GM21717 (cell line): ENCODE results near the gene ZMIZ2.
"Not testable (repeated sequence)": the region's sequence is repeated elsewhere in the genome, so short reads cannot be mapped to it uniquely, and the experiment has no call there.

Experiments
- ATAC-seq: cut with Tn5 transposase; IDR thresholded peaks from one replicate; pipeline ENCODE4 v1.9.1; 2021; ENCODE audit warnings: mild to moderate bottlenecking, moderate library complexity; ENCODE audit not compliant: unreplicated experiment

Gene ZMIZ2

GRCh38 chr7:44769776-44770294 is 21.2 kb downstream of the ZMIZ2 start:
- ATAC-seq: peak; percentile 71

DNA sequence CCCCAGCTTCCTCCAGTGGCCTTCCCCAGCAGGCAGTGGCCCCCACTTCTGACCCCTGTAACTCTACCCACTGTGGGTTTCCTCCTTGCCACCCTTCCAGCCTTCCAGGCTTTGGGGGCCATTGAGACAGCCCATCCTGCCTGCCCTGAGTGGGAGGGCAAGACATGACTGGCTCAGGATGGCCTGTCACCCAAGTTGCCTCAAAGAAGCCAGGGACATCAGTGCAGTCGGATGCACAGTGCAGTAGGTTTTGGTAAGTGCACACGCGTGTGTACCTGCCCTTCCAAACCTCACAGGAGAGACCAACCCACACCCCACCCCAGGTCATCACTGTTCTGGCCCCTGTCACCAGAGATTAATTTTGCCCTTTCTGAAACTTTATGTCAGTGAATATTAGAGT is 22.7 kb downstream of the ZMIZ2 start:
- ATAC-seq: no peak

- no peak for ATAC-seq
Observed at GRCh38 chr7:44772440-44772839, 23.8 kb downstream of the ZMIZ2 start.

DNA sequence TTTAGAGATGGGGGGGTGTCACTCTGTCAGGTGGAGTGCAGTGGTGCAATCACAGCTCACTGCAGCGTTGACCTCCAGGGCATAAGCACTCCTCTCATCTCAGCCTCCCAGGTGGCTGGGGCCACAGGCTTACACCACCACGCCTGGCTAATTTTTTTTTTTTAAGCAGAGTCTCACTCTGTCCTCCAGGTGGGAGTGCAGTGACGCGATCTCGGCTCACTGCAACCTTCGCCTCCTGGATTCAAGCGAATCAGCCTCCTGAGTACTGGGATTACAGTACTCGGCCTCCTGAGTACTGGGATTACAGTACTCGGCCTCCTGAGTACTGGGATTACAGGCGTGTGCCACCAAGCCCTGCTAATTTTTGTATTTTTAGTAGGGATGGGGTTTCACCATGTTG is 24.2 kb downstream of the ZMIZ2 start:
- no peak for ATAC-seq

GRCh38 chr7:44774486-44774885 is 25.8 kb downstream of the ZMIZ2 start:
- ATAC-seq: not testable (repeated sequence)

GRCh38 chr7:44775383-44776107 is 26.9 kb downstream of the ZMIZ2 start:
- ATAC-seq: no peak

- ATAC-seq: no peak
Observed at GRCh38 chr7:44776211-44776610, 27.6 kb downstream of the ZMIZ2 start.

GRCh38 chr7:44782460-44782859 is 33.8 kb downstream of the ZMIZ2 start:
- no peak for ATAC-seq

DNA sequence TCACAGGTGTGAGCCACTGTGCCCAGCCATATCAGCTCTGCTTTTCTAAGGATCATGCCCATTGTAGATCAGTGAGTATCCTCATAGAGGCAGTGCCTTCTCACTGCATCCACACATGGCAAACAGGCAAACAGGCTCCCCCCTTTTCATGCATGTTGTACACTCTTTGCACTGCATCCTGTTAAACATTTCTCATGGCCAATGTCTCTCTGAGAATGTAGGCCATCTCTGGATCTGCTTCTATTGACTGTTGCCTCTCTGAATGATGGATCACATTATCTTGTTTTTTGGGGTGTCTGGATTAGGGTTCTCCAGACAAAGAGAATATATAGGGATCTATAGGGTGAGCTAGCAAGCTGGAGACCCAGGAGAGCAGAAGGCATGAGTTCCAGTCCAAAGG is 34.8 kb downstream of the ZMIZ2 start:
- no peak for ATAC-seq

GRCh38 chr7:44784364-44784763 is 35.7 kb downstream of the ZMIZ2 start:
- no peak for ATAC-seq

- not testable (repeated sequence) for ATAC-seq
Observed at GRCh38 chr7:44785218-44785617, 36.6 kb downstream of the ZMIZ2 start.

DNA sequence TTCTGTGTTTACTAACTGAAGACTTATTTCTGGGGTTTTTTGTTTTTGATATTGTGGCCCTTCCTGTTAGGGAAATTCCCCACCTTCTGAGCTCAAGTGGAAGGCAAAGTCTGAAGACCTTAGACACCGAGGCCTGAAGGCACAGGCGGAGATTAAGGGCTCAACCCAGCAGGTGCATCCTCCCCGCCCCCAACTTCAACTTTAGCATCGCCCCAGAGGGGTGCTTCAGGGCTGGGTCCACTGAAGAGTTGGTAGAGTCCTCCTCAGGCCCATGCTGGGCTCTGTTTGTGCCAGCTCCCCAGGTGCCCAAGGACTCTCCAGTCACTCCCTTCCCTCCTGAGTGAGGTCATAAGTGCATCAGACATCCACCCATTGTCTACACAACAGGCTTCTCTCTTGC is 38.4 kb downstream of the ZMIZ2 start:
- ATAC-seq: no peak

GRCh38 chr7:44787762-44788161 is 39.1 kb downstream of the ZMIZ2 start:
- ATAC-seq: no peak

DNA sequence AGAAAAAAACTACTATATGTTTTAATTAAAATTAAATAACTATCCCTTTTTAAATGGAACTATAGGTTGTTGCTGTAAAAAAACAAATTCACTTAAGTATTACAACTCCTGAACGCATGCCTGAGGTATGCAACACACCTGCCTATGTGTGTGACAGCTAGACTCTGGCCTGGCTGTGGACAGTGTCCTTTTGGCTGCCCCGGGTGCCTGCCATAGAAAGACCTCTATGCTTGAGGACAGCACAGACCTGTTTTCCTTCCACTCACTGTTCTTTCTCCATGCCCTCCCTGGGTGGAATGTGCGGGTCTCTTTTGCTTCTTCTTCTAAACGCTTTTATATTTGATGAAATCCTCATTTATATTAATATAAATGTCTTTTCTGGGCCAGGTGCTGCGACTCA is 41.3 kb downstream of the ZMIZ2 start:
- ATAC-seq: no peak

DNA sequence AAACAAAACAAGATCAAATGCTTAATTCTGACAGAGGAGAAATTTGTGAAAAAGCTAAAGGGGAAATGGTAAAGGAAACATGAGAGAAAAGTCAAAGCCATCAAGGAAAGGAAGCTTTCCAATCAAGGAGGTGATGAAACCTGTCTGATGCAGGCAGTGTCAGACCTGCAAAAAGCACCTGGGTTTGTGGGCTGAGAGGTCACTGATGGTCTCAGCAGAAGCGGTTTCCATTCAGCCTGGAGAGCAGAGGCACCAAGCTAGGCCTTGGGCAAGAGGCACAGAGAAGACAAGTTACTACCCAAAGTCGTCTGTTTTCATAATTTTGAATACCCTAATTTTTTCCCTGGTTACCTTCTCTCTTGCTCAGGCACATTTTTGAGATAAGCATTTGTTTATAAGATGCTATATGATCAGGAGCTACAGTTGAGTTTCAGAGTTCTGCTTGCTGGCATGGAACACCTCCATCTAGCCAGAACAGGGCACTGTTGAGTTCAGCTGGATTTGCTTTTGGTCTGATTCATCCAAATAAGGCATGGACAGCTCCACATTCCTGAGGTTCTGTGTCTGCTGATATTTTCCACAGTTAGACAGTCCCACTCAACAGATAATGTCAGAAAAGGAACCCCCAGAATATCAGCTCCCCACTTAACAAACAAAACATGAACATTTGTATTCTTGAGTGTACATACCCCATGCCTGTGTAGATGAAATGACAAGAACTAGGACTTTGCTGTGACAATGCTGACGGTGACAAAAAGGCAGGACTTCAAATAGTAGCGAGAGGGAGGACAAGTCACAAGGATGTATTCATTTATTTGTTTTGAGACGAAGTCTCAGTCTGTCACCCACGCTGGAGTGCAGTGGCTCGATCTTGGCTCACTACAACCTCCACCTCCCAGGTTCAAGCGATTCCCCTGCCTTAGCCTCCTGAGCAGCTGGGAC is 42.9 kb downstream of the ZMIZ2 start:
- no peak for ATAC-seq

DNA sequence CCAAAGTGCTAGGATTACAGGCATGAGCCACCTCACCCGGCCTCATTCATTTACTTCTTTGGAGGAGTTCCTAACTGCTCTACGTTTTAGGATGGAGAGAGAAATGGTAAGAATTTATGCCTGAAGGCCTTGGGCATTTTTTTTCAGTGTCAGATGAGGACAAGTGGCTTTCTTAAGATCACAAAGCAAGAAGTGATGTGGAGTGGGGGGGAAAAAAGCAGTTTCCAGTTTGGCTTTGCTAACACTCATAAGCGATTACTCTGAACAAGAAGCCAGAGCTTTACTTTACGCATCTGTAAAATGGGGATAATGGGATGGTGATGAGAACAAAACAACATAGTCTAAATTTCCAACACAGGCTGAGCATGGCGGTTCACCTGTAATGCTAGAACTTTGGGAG is 45.3 kb downstream of the ZMIZ2 start:
- ATAC-seq: no peak

- ATAC-seq: no peak
Observed at GRCh38 chr7:44794331-44794730, 45.7 kb downstream of the ZMIZ2 start.

DNA sequence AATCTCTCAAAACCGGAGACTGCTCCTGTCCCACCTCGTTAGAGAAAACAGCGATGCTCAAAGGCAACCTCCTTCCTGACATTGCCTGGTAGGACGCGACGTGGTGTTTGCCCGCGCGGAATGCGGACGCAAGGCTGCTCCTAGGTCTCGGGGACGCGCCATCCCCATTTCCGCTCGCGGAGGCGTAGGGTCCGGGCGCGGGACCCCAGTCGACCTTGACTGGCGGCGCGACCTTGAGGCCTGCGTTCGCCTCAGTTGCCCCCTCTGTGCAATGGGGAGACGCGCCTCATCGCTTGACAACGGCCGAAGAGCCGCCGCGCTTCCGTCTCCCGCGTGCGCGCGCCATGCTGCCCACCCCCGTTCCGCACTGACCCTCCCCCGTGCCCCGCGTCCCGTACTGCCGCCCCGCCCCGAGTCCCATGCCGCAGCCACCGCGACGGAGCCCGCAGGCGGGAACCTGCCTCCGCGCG is 47.4 kb downstream of the ZMIZ2 start:
- ATAC-seq: peak; percentile 31

- ATAC-seq: peak; percentile 86
Observed at GRCh38 chr7:44796504-44797328, 48.1 kb downstream of the ZMIZ2 start, which contains the start of gene PPIA. Gene PPIA (plus strand): TSS chr7:44796681. CDS start chr7:44796725, 44 bp downstream.

- peak; percentile 33 for ATAC-seq
Observed at GRCh38 chr7:44797329-44798258, 48.9 kb downstream of the ZMIZ2 start.
